Measurements from ENCODE around the gene ALK. TPM values are rescaled to one million over a fixed set of nuclear protein-coding genes. Genes with fewer than 3 reads are reported as not detected.

The ALK gene
- total and polyA plus RNA-seq, 2 experiments from 2014 or later = 0.35 TPM; not detected in 1

DNA sequence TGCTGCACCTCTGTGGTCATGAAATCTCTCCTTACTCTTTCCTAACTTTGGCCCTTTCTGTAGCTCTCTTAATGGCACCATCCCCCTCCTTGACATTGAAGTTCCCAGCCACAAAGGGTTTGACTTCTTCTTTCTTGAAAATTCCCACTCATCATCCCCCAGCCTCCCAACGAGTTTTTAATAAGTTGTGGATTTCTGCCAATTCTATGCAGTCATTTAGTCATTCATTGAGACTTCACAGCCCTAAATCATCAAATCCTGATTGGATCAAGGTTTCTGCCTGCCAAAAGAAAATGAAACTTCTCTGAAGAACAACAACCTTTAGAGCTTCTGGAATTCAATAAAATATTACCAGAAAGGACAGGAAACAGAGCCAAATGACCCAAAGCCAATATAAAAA, 451.9 kb downstream of the ALK start (continued):
- TF ChIP-seq, protein P1, sequence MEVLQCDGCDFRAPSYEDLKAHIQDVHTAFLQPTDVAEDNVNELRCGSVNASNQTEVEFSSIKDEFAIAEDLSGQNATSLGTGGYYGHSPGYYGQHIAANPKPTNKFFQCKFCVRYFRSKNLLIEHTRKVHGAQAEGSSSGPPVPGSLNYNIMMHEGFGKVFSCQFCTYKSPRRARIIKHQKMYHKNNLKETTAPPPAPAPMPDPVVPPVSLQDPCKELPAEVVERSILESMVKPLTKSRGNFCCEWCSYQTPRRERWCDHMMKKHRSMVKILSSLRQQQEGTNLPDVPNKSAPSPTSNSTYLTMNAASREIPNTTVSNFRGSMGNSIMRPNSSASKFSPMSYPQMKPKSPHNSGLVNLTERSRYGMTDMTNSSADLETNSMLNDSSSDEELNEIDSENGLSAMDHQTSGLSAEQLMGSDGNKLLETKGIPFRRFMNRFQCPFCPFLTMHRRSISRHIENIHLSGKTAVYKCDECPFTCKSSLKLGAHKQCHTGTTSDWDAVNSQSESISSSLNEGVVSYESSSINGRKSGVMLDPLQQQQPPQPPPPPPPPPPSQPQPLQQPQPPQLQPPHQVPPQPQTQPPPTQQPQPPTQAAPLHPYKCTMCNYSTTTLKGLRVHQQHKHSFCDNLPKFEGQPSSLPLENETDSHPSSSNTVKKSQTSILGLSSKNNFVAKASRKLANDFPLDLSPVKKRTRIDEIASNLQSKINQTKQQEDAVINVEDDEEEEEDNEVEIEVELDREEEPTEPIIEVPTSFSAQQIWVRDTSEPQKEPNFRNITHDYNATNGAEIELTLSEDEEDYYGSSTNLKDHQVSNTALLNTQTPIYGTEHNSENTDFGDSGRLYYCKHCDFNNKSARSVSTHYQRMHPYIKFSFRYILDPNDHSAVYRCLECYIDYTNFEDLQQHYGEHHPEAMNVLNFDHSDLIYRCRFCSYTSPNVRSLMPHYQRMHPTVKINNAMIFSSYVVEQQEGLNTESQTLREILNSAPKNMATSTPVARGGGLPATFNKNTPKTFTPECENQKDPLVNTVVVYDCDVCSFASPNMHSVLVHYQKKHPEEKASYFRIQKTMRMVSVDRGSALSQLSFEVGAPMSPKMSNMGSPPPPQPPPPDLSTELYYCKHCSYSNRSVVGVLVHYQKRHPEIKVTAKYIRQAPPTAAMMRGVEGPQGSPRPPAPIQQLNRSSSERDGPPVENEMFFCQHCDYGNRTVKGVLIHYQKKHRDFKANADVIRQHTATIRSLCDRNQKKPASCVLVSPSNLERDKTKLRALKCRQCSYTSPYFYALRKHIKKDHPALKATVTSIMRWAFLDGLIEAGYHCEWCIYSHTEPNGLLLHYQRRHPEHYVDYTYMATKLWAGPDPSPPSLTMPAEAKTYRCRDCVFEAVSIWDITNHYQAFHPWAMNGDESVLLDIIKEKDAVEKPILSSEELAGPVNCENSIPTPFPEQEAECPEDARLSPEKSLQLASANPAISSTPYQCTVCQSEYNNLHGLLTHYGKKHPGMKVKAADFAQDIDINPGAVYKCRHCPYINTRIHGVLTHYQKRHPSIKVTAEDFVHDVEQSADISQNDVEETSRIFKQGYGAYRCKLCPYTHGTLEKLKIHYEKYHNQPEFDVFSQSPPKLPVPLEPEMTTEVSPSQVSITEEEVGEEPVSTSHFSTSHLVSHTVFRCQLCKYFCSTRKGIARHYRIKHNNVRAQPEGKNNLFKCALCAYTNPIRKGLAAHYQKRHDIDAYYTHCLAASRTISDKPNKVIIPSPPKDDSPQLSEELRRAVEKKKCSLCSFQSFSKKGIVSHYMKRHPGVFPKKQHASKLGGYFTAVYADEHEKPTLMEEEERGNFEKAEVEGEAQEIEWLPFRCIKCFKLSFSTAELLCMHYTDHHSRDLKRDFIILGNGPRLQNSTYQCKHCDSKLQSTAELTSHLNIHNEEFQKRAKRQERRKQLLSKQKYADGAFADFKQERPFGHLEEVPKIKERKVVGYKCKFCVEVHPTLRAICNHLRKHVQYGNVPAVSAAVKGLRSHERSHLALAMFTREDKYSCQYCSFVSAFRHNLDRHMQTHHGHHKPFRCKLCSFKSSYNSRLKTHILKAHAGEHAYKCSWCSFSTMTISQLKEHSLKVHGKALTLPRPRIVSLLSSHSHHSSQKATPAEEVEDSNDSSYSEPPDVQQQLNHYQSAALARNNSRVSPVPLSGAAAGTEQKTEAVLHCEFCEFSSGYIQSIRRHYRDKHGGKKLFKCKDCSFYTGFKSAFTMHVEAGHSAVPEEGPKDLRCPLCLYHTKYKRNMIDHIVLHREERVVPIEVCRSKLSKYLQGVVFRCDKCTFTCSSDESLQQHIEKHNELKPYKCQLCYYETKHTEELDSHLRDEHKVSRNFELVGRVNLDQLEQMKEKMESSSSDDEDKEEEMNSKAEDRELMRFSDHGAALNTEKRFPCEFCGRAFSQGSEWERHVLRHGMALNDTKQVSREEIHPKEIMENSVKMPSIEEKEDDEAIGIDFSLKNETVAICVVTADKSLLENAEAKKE (CRISPR knock-in tag; IDR thresholded peaks at IDR 0.05) = no peak
- TF ChIP-seq STAT1 (IDR thresholded peaks at IDR 0.05; ENCODE audit: unreplicated experiment) (no peak), EZH2phosphoT487 (IDR thresholded peaks at IDR 0.05; ENCODE audit: unreplicated experiment) (no peak), POLR2AphosphoS5 (IDR thresholded peaks at IDR 0.05; ENCODE audit: low read depth) (no peak), NANOG (IDR thresholded peaks at IDR 0.05; ENCODE audit: borderline replicate concordance) (no peak), EZH2 (IDR thresholded peaks at IDR 0.05; ENCODE audit: low read depth, unreplicated experiment) (no peak)
- TF ChIP-seq, protein P2, sequence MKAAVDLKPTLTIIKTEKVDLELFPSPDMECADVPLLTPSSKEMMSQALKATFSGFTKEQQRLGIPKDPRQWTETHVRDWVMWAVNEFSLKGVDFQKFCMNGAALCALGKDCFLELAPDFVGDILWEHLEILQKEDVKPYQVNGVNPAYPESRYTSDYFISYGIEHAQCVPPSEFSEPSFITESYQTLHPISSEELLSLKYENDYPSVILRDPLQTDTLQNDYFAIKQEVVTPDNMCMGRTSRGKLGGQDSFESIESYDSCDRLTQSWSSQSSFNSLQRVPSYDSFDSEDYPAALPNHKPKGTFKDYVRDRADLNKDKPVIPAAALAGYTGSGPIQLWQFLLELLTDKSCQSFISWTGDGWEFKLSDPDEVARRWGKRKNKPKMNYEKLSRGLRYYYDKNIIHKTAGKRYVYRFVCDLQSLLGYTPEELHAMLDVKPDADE (IDR thresholded peaks at IDR 0.05) = no peak
- TF ChIP-seq, protein P3, sequence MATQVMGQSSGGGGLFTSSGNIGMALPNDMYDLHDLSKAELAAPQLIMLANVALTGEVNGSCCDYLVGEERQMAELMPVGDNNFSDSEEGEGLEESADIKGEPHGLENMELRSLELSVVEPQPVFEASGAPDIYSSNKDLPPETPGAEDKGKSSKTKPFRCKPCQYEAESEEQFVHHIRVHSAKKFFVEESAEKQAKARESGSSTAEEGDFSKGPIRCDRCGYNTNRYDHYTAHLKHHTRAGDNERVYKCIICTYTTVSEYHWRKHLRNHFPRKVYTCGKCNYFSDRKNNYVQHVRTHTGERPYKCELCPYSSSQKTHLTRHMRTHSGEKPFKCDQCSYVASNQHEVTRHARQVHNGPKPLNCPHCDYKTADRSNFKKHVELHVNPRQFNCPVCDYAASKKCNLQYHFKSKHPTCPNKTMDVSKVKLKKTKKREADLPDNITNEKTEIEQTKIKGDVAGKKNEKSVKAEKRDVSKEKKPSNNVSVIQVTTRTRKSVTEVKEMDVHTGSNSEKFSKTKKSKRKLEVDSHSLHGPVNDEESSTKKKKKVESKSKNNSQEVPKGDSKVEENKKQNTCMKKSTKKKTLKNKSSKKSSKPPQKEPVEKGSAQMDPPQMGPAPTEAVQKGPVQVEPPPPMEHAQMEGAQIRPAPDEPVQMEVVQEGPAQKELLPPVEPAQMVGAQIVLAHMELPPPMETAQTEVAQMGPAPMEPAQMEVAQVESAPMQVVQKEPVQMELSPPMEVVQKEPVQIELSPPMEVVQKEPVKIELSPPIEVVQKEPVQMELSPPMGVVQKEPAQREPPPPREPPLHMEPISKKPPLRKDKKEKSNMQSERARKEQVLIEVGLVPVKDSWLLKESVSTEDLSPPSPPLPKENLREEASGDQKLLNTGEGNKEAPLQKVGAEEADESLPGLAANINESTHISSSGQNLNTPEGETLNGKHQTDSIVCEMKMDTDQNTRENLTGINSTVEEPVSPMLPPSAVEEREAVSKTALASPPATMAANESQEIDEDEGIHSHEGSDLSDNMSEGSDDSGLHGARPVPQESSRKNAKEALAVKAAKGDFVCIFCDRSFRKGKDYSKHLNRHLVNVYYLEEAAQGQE (IDR thresholded peaks at IDR 0.05; ENCODE audit: unreplicated experiment) = no peak
